ENCODE results near the gene SLC24A3. TPM values are rescaled to one million over a fixed set of nuclear protein-coding genes. Genes with fewer than 3 reads are reported as not detected.

SLC24A3 gene
- total RNA-seq, 1 donor from 2014 or later: 0.96 TPM

DNA sequence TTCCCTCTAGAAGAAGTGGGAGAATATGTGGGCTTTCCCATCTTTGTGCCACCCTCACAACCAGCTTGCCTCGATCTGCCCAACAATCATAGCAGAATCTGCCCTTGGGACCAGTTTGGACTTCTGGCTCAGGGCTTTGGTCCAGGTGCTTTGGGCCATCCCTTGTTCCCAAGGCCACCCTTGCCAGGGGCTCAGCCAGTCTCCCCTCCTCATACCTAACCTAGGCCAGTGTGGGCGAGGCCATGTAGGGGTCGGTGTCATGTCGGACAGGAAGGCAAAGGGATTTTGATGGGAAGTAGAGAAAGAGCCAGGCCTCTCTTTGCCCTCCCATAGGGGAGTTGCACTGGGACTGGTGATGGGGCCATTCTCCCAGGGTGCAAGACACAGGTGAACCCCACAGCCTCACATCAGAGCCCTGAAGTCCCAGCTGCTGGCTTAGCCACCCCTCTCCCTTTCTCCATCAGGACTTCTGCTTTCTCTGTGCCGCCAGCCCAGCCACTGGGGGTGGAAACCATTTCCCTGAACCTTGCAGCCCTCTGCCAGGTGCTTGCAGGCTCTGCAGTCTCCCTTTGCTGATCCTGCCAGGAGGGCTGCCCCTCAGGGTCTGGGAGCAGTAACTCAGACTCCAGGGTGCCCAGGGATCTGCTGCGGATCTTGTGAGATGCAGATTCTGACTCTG lies 60.7 kb downstream of the SLC24A3 start:
- DNase-seq (ENCODE audit: low spot score, unreplicated experiment): no peak
- H3K27ac Mint-ChIP-seq: peak overlapping the region; percentile 52
- H3K27me3 Mint-ChIP-seq: no peaks in the 10 kb centered on the region
- no peaks in the 10 kb centered on the region for H3K9me3 Mint-ChIP-seq (ENCODE audit: low read depth)
- TF ChIP-seq, protein P1, sequence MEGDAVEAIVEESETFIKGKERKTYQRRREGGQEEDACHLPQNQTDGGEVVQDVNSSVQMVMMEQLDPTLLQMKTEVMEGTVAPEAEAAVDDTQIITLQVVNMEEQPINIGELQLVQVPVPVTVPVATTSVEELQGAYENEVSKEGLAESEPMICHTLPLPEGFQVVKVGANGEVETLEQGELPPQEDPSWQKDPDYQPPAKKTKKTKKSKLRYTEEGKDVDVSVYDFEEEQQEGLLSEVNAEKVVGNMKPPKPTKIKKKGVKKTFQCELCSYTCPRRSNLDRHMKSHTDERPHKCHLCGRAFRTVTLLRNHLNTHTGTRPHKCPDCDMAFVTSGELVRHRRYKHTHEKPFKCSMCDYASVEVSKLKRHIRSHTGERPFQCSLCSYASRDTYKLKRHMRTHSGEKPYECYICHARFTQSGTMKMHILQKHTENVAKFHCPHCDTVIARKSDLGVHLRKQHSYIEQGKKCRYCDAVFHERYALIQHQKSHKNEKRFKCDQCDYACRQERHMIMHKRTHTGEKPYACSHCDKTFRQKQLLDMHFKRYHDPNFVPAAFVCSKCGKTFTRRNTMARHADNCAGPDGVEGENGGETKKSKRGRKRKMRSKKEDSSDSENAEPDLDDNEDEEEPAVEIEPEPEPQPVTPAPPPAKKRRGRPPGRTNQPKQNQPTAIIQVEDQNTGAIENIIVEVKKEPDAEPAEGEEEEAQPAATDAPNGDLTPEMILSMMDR (IDR thresholded peaks at IDR 0.05; ENCODE audit: unreplicated experiment): no peak
- peaks cover 16% of the 10 kb centered on the region for H3K4me1 Mint-ChIP-seq (ENCODE audit: low read depth)
- H3K4me3 Mint-ChIP-seq (ENCODE audit: low read depth): no peak overlapping the region
- no peaks in the 10 kb centered on the region for H3K36me3 Mint-ChIP-seq (ENCODE audit: insufficient read depth)

DNA sequence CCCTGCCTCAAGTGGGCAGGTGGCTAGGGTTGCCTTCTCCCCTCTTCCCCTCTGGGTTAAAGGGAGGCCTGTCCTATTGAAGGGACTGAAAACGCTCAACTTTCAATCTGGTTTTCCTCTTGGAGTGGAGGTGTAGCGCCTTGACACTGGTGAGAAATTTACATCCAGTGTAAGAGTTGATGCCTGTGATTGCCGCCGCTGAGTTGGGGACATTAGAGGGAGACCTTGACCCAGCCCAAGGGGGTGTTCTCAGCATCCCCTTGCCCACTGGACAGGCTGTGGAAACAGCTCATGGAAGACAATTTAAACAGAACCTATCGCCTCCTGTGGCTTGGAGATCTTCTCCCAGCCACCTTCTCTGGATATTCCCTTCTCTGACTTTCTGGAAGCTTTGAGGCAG lies 61.6 kb downstream of the SLC24A3 start:
- no peak for DNase-seq (ENCODE audit: low spot score, unreplicated experiment)
- Mint-ChIP-seq H3K27ac (no peak overlapping the region), H3K36me3 (ENCODE audit: insufficient read depth) (no peaks in the 10 kb centered on the region), H3K4me1 (ENCODE audit: low read depth) (peaks cover 16% of the 10 kb centered on the region), H3K4me3 (ENCODE audit: low read depth) (no peak overlapping the region), H3K9me3 (ENCODE audit: low read depth) (no peaks in the 10 kb centered on the region), H3K27me3 (no peaks in the 10 kb centered on the region)
- TF ChIP-seq, protein P1 (IDR thresholded peaks at IDR 0.05; ENCODE audit: unreplicated experiment): no peak

DNA sequence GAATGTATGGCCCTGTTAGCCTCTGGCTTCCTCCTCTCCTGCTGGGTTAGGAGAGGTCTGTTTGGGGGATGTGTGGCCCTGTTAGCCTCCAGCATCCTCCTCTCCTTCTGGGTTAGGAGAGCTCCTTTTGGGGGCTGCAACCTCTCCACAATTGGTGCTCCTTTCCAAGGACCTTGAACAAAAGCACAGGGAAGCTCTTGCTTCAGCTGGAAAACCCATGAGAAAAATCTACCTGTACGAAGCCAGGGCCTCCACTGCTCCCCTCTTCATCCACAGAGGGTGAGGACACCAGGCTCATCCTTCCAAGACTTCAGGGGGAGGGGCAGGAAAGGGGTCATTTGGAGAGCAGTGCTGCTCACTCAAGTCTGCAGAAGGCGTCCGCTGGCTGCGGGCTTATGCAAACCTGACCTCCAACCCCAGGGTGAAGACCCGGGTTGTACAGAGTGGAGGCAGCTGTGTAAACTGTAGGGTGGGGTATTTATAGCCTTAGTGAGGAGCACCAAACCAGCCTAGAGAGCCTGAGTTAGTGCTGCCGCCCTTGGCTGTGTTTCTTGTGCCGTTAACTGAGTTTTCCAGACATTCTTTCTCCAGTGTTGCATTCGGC lies 62.1 kb downstream of the SLC24A3 start:
- H3K9me3 Mint-ChIP-seq (ENCODE audit: low read depth): no peaks in the 10 kb centered on the region
- DNase-seq (ENCODE audit: low spot score, unreplicated experiment): no peak
- no peak overlapping the region for H3K4me3 Mint-ChIP-seq (ENCODE audit: low read depth)
- H3K36me3 Mint-ChIP-seq (ENCODE audit: insufficient read depth): no peaks in the 10 kb centered on the region
- TF ChIP-seq, protein P1 (IDR thresholded peaks at IDR 0.05; ENCODE audit: unreplicated experiment): no peak
- no peaks in the 10 kb centered on the region for H3K27me3 Mint-ChIP-seq
- H3K27ac Mint-ChIP-seq: no peak overlapping the region
- H3K4me1 Mint-ChIP-seq (ENCODE audit: low read depth): peaks cover 16% of the 10 kb centered on the region

DNA sequence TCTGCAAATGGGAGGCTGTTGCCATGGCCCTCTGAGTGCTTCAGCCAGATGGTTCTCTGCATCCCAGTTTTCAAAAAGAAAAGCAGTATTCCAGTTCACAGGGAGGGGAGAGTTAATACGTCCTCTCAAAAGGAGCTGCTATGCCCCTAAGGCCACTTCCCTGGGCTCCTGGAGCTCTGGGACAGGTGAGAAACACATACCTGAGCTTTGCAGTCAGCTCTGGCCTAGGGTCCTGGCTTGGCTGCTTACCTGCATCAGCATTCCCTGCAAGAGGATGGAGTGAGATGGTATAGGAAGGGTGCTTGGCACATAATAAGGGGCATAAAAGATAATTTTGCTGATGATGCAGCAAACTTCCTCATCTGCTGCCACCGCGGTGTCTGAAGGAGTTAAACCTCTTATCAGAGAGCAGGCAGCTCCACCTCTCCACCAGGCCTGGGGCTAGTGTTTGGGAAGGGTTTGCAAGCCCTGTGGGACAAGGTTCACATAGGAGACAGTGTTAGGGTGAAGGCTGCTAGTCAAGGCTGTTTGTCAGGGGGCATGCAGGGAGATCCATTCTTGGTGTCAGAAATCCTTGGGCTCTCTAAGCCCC lies 62.7 kb downstream of the SLC24A3 start:
- H3K36me3 Mint-ChIP-seq (ENCODE audit: insufficient read depth): no peaks in the 10 kb centered on the region
- H3K4me3 Mint-ChIP-seq (ENCODE audit: low read depth): no peak overlapping the region
- TF ChIP-seq, protein P1 (IDR thresholded peaks at IDR 0.05; ENCODE audit: unreplicated experiment): no peak
- peaks cover 16% of the 10 kb centered on the region for H3K4me1 Mint-ChIP-seq (ENCODE audit: low read depth)
- no peak for DNase-seq (ENCODE audit: low spot score, unreplicated experiment)
- no peak overlapping the region for H3K27ac Mint-ChIP-seq
- H3K27me3 Mint-ChIP-seq: no peaks in the 10 kb centered on the region
- no peaks in the 10 kb centered on the region for H3K9me3 Mint-ChIP-seq (ENCODE audit: low read depth)

DNA sequence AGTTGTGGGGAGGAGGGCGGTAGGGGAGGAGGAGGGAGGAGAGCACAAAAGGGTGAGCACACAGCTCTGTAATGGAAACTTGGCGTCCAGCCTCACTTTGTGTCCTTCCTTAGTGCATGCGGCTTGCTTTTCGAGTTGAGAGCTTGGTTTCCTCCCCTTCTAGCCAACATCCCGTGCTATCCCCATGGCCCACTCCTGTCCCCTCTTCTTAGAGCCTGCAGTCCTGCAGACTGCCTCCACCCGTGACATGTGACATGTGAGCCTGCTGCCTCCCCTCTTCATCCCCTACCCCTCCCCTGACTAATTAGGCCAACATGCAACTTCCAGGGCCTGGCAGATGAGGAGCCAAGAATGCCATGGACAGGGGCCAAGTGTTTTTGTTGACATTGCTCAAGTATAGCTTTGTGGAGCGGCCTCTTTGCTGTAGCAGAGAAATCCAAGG lies 63.2 kb downstream of the SLC24A3 start:
- no peaks in the 10 kb centered on the region for H3K36me3 Mint-ChIP-seq (ENCODE audit: insufficient read depth)
- H3K4me1 Mint-ChIP-seq (ENCODE audit: low read depth): peaks cover 16% of the 10 kb centered on the region
- TF ChIP-seq, protein P1 (IDR thresholded peaks at IDR 0.05; ENCODE audit: unreplicated experiment): no peak
- no peaks in the 10 kb centered on the region for H3K9me3 Mint-ChIP-seq (ENCODE audit: low read depth)
- no peak overlapping the region for H3K27ac Mint-ChIP-seq
- no peak for DNase-seq (ENCODE audit: low spot score, unreplicated experiment)
- no peaks in the 10 kb centered on the region for H3K27me3 Mint-ChIP-seq
- no peak overlapping the region for H3K4me3 Mint-ChIP-seq (ENCODE audit: low read depth)
